ENCODE results near the gene MAP3K8.

MAP3K8 gene

GRCh38 chr10:30491916-30492515 lies 58.0 kb downstream of the MAP3K8 start:
- no peak for DNase-seq

DNA sequence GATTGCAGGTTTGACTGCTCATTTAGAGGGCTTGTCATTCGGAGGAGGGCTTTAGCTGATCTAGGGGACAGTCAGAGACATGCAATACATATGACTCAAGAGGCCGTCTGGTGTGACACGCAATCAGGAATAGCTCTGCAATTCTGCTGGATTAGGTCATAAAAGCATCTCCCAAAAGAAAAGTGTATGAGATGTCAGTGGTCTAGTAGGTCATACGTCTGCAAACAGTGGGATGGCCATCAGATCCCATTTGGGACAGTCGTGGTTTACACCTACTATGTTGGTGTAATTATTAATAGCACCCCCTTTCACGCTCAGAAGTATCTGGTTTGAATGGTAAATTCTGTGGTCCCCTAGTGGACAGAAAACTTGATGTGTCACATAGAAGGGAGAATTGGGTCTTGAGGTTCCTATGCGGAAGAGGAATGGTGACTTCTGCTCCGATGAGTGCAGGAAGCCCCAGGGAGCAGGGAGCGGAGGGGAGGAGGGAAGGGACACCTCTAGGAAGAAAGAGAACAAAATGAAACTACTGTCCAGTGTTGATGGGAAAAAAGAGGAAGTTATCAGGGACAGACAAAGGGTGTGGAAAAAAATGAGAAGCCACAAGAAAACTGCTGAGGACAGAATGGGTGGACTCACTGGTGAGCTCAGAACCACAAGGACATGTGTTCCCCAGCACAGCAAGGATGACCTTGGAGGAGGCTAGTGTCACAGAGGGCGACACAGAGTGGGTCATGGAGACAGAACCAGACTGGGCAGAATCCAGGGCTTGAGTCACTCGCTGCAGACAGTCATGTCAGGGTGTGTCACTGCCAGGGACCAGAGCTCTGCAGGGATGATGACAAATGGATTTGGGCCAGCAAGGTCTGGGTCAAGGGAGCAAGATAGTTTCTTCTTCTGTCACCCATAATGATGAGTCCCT lies 59.9 kb downstream of the MAP3K8 start:
- DNase-seq: no peak

DNA sequence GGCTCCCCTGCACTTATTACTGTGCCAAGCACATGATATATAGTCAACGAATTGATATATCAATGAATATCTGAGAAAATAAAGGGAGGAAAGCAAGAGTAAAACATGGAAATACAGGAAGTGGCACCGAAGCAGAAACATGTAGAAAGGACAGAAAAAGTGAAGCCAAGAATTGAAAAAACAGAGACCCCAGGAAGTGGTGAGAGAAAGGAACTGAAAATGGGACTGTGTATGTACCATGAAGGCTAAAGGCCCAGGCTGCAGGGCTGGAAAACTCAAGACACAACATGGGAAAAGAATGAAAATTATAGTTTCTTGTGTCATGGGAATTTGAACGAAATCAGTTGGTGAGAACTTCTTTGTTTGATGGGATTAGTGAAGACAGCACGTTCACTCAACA lies 60.6 kb downstream of the MAP3K8 start:
- DNase-seq: no peak

GRCh38 chr10:30495687-30496086 lies 61.7 kb downstream of the MAP3K8 start:
- no peak for DNase-seq

DNA sequence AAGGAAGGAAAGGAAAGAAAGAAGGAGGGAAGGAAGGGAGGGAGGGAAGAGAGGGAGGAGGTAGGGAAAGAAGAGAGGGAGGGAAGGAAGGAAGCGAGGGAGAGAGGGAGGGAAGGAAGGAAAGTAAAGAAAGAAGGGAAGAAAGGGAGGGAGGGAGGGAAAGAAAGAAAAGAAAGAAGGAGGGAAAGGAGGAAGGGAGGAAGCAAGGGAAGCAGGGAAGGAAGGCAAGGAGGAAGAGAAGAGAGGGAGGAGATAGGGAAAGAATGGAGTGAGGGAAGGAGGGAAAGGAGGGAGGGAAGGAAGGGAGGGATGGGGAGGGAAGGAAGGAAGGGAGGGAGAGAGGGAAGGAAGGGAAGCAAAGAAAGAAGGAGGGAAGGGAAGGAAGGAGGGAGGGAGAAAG lies 65.8 kb downstream of the MAP3K8 start:
- DNase-seq: no peak

DNA sequence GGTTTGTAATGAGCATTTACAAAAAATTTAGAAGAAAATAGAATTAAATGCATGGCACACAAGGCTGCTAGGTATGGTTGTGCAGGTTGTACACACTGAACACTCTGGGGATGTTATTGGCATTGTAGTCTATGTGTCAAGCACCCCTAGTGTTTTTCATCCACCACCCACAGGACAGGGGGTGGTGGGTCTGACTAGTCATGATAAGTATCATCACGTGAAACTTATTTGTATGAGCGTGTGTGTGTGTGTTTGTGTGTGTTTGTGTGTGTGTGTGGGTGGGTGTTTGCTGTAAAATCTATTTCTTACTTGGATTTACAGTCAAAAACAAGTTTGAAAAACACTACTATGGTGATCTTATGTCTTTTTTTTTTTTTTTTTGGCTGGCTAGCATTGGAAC lies 66.5 kb downstream of the MAP3K8 start:
- no peak for DNase-seq

GRCh38 chr10:30500963-30501504 lies 67.0 kb downstream of the MAP3K8 start:
- no peak for DNase-seq

GRCh38 chr10:30502266-30503060 lies 68.5 kb downstream of the MAP3K8 start:
- no peak for DNase-seq

DNA sequence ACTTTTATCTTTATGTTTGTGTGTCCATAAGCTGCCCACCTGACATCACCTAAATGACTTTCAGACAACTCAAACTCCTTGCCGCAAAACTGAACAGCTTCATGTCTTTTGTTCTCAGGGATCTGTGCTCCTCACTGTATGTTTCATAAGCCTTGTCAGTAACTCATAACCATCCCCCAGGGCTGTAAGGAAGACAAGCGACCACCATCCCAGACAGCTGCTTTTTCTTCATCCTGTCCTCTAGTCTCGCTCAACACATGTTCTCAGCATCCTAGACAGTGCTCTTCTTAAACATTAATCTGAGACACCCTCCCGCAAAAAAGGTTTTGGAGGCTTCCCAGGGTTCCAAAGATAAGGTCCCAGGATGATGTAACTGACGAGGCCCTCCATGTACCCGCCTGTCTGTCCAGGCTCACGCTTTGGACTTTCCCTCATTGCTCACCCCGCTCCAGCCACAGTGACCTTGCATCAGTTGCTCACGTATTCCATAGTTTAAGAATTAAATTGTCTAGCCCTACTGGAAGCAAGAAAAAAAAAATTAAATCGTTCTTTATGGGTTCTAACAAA lies 69.8 kb downstream of the MAP3K8 start:
- no peak for DNase-seq

DNA sequence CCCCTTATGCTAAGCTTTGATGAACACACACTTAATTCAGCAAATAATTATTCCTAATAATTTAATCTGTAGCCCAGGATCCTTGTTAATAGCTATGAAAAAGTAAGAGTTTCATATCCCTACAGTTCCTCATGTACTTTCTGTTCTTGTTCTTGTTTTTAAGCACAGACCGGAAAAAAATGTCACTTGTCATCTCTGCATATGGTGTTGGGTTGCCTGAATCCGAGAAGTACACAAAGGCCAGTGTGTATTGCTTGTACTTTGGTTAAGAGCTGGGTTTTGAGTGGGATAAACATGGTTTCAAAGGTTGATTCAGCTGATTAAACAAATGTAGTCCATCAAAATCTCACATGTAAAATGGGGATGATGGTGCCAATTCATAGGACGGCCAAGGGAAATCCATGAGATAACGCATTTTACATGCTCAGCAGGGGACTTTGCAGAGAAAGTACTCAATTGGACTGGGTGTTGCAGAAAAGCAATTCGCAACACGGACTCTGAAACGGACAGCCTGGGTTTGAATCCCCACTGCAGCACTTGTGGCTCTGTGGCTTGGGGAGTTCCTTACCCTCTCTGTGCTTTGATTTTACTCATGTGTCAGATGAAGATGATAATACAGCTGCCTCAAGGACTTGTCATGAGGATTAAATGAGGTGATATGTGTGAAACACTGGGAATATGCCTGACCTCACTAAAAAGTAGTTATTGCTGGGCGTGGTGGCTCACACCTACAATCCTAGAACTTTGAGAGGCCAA lies 71.7 kb downstream of the MAP3K8 start:
- DNase-seq: peak; percentile 12

- DNase-seq: no peak
Observed at GRCh38 chr10:30509508-30509907, 75.5 kb downstream of the MAP3K8 start.

DNA sequence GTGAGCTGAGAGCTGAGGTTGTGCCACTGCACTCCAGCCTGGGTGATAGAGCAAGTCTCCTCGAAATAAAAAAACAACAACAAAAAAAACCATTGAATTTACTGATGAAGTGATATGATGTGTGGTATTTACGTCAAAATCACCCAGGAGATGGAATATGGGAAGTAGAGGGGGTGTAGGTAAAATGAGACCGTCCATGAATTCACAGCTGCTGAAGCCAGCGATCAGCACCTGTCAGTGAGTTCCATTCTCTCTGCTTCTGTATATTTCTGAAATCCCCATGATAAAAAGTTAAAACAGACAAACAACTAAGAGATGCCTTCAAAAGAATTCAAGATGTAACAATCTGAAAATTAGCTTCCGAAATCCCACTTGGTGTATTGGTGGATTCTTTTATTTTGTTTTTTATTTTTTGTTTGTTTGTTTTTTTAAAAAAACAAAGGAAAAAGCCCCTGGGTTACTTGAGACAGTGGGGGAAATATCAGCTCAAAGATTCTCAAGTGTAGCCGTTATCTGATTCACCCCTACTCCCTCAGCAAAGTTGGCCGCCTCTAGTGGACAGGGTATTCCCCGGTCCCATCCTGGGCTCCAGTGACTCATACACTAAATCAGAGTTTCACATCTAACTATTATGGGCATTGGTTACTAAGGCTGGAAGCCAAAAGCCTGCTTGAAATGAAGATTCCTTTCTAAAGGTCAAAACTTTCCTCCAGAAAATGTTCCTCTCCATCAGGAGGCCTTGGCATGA lies 76.4 kb downstream of the MAP3K8 start:
- no peak for DNase-seq

GRCh38 chr10:30510932-30511700 lies 77.1 kb downstream of the MAP3K8 start:
- DNase-seq: no peak
